ENCODE measurements around the gene PRLR.

DNA sequence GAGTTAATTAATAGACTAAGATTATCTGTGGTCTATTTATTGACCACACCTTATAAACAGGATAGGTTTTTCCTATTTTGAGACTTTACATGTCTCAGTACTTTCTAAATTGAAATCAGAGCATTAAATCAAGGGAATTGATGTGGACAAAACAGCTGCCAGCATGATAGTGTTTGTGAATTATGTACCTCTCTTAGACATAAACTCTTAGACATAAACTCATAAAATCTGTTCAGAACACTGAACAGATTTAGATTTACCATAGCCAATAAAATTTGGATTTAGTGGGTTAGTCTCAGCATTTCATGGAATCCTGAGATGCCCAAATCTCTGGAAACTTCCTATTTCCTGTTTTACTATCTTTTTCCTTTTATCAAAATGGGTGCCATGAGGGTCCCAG is 171.0 kb downstream of the PRLR start:
- TF ChIP-seq, protein P1, sequence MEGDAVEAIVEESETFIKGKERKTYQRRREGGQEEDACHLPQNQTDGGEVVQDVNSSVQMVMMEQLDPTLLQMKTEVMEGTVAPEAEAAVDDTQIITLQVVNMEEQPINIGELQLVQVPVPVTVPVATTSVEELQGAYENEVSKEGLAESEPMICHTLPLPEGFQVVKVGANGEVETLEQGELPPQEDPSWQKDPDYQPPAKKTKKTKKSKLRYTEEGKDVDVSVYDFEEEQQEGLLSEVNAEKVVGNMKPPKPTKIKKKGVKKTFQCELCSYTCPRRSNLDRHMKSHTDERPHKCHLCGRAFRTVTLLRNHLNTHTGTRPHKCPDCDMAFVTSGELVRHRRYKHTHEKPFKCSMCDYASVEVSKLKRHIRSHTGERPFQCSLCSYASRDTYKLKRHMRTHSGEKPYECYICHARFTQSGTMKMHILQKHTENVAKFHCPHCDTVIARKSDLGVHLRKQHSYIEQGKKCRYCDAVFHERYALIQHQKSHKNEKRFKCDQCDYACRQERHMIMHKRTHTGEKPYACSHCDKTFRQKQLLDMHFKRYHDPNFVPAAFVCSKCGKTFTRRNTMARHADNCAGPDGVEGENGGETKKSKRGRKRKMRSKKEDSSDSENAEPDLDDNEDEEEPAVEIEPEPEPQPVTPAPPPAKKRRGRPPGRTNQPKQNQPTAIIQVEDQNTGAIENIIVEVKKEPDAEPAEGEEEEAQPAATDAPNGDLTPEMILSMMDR (IDR thresholded peaks at IDR 0.05; ENCODE audit: low read depth, low read length): no peak
- no peak for TF ChIP-seq EZH2phosphoT487 (IDR thresholded peaks at IDR 0.05; ENCODE audit: low read depth)

Data from OCI-LY3 (cell line).